GM21576 (cell line): ENCODE measurements around the gene COQ7.

ENCODE experiments used
- ATAC-seq: cut with Tn5 transposase; IDR thresholded peaks from one replicate; pipeline ENCODE4 v1.9.1; 2021; ENCODE audit warnings: mild to moderate bottlenecking, moderate library complexity; ENCODE audit not compliant: unreplicated experiment

The COQ7 gene

GRCh38 chr16:19110537-19111360 is 43.3 kb downstream of the COQ7 start:
- ATAC-seq: no peak

- no peak for ATAC-seq
These were observed 44.6 kb downstream of the COQ7 start for GRCh38 chr16:19112099-19112407.

GRCh38 chr16:19113577-19114358 is 46.4 kb downstream of the COQ7 start, which contains the start of gene ITPRIPL2:
Gene ITPRIPL2, plus strand, starts transcription at chr16:19113964. Its CDS starts 498 bp downstream, at chr16:19114462.
- no peak for ATAC-seq

- ATAC-seq: no peak
These were observed 47.1 kb downstream of the COQ7 start for GRCh38 chr16:19114359-19115147.

GRCh38 chr16:19115148-19116021 is 48.0 kb downstream of the COQ7 start:
- no peak for ATAC-seq

GRCh38 chr16:19116711-19117449 is 49.5 kb downstream of the COQ7 start:
- ATAC-seq: no peak

- ATAC-seq: no peak
These were observed 51.6 kb downstream of the COQ7 start for GRCh38 chr16:19118938-19119431.

- no peak for ATAC-seq
These were observed 52.1 kb downstream of the COQ7 start for GRCh38 chr16:19119564-19119963.

- no peak for ATAC-seq
These were observed 56.2 kb downstream of the COQ7 start for GRCh38 chr16:19123535-19124178.

GRCh38 chr16:19126300-19126699 is 58.9 kb downstream of the COQ7 start:
- no peak for ATAC-seq

- peak; percentile 31 for ATAC-seq
These were observed 59.8 kb downstream of the COQ7 start for GRCh38 chr16:19127205-19127604.

- peak; percentile 50 for ATAC-seq
These were observed 60.3 kb downstream of the COQ7 start for GRCh38 chr16:19127674-19128131.

- ATAC-seq: no peak
These were observed 61.2 kb downstream of the COQ7 start for GRCh38 chr16:19128454-19129200.
